Measurements from ENCODE around the gene IFFO2. TPM values are rescaled to one million over a fixed set of nuclear protein-coding genes. Genes with fewer than 3 reads are reported as not detected.

The IFFO2 gene
- total RNA-seq, 1 donor from 2014 or later: 34.6 TPM

- TF ChIP-seq CTCF (IDR thresholded peaks at IDR 0.05): no peak
- TF ChIP-seq POLR2AphosphoS5 (IDR thresholded peaks at IDR 0.05; ENCODE audit: insufficient read depth in 1 of 2, low read depth in 1 of 2): peak in 1 of 2 donors; percentile 79
- no peak for TF ChIP-seq POLR2A (IDR thresholded peaks at IDR 0.05)
- peak overlapping the region; percentile 89 for H3K27ac ChIP-seq
- no peaks in the 10 kb centered on the region for H3K27me3 ChIP-seq
- no peaks in the 10 kb centered on the region for H3K9me3 ChIP-seq
- H3K36me3 ChIP-seq: no peaks in the 10 kb centered on the region
- peak overlapping the region; percentile 28 to 37 for H3K4me3 ChIP-seq
- no peak for DNase-seq (ENCODE audit: extremely low spot score in 2 of 2)
- intact Hi-C loops (cut with DNase I): no loop called here
- peaks cover 100% of the 10 kb centered on the region for H3K4me1 ChIP-seq
Measured at GRCh38 chr1:18950401-18951026, 6.0 kb downstream of the IFFO2 start.

- H3K4me1 ChIP-seq: peaks cover 100% of the 10 kb centered on the region
- intact Hi-C loops (cut with DNase I): no loop called here
- peak overlapping the region; percentile 89 for H3K27ac ChIP-seq
- TF ChIP-seq CTCF (IDR thresholded peaks at IDR 0.05): no peak
- TF ChIP-seq POLR2A (IDR thresholded peaks at IDR 0.05): no peak
- TF ChIP-seq POLR2AphosphoS5 (IDR thresholded peaks at IDR 0.05; ENCODE audit: insufficient read depth in 1 of 2, low read depth in 1 of 2): peak in 1 of 2 donors; percentile 54
- peak overlapping the region; percentile 28 to 37 for H3K4me3 ChIP-seq
- DNase-seq (ENCODE audit: extremely low spot score in 2 of 2): no peak
- H3K27me3 ChIP-seq: no peaks in the 10 kb centered on the region
- H3K36me3 ChIP-seq: no peaks in the 10 kb centered on the region
- no peaks in the 10 kb centered on the region for H3K9me3 ChIP-seq
Measured at GRCh38 chr1:18949686-18950400, 6.6 kb downstream of the IFFO2 start.

- Histone ChIP-seq H3K27ac (peak overlapping the region; percentile 89), H3K4me1 (peaks cover 100% of the 10 kb centered on the region), H3K9me3 (no peaks in the 10 kb centered on the region), H3K27me3 (no peaks in the 10 kb centered on the region), H3K4me3 (peak overlapping the region; percentile 28 to 37), H3K36me3 (no peaks in the 10 kb centered on the region)
- intact Hi-C loops (cut with DNase I): no loop called here
- no peak for DNase-seq (ENCODE audit: extremely low spot score in 2 of 2)
- TF ChIP-seq POLR2AphosphoS5 (IDR thresholded peaks at IDR 0.05; ENCODE audit: insufficient read depth in 1 of 2, low read depth in 1 of 2) (peak in 1 of 2 donors; percentile 15), CTCF (IDR thresholded peaks at IDR 0.05) (peak in 1 of 3 experiments; percentile 20), POLR2A (IDR thresholded peaks at IDR 0.05) (no peak)
Measured at GRCh38 chr1:18948913-18949685, 7.4 kb downstream of the IFFO2 start.

GRCh38 chr1:18948048-18948912 lies 8.2 kb downstream of the IFFO2 start:
- H3K9me3 ChIP-seq: no peaks in the 10 kb centered on the region
- H3K4me3 ChIP-seq: no peak overlapping the region
- H3K27me3 ChIP-seq: no peaks in the 10 kb centered on the region
- peaks cover 93% of the 10 kb centered on the region for H3K4me1 ChIP-seq
- intact Hi-C loops (cut with DNase I): no loop called here
- DNase-seq (ENCODE audit: extremely low spot score in 2 of 2): no peak
- peak overlapping the region; percentile 89 for H3K27ac ChIP-seq
- H3K36me3 ChIP-seq: no peaks in the 10 kb centered on the region
- TF ChIP-seq POLR2AphosphoS5 (IDR thresholded peaks at IDR 0.05; ENCODE audit: insufficient read depth in 1 of 2, low read depth in 1 of 2): no peak
- TF ChIP-seq POLR2A (IDR thresholded peaks at IDR 0.05): no peak
- TF ChIP-seq CTCF (IDR thresholded peaks at IDR 0.05): no peak
